SH-SY5Y (cell line): ENCODE measurements around the gene BMP2K.

ENCODE experiments used
- GATA2 ChIP-seq: IDR thresholded peaks from 2 replicates; pipeline ENCODE4 v1.6.1; 2011; ENCODE audit warnings: mild to moderate bottlenecking, low read depth, low read length
- GATA3 ChIP-seq: IDR thresholded peaks from 2 replicates; pipeline ENCODE4 v1.6.1; 2011; ENCODE audit warnings: low read depth, mild to moderate bottlenecking, low read length, moderate library complexity

The BMP2K gene

GRCh38 chr4:78862314-78862737 is 86.2 kb downstream of the BMP2K start:
- TF ChIP-seq GATA2 (no peak), GATA3 (no peak)

- no peak for TF ChIP-seq GATA2
- no peak for TF ChIP-seq GATA3
Measured at GRCh38 chr4:78863254-78863869, 87.2 kb downstream of the BMP2K start.

GRCh38 chr4:78863991-78864390 is 87.8 kb downstream of the BMP2K start:
- TF ChIP-seq GATA2 (no peak), GATA3 (no peak)

- TF ChIP-seq GATA3 (no peak), GATA2 (no peak)
Measured at GRCh38 chr4:78864405-78865024, 88.4 kb downstream of the BMP2K start.

- no peak for TF ChIP-seq GATA3
- TF ChIP-seq GATA2: no peak
Measured at GRCh38 chr4:78865451-78865850, 89.3 kb downstream of the BMP2K start.

- TF ChIP-seq GATA2 (no peak), GATA3 (no peak)
Measured at GRCh38 chr4:78870056-78870455, 93.9 kb downstream of the BMP2K start.

- TF ChIP-seq GATA3 (no peak), GATA2 (no peak)
Measured at GRCh38 chr4:78876568-78877320, 100.6 kb downstream of the BMP2K start.

- no peak for TF ChIP-seq GATA2
- no peak for TF ChIP-seq GATA3
Measured at GRCh38 chr4:78878031-78878430, 101.9 kb downstream of the BMP2K start.

GRCh38 chr4:78880874-78881492 is 104.8 kb downstream of the BMP2K start:
- TF ChIP-seq GATA3 (no peak), GATA2 (no peak)

GRCh38 chr4:78885598-78885997 is 109.4 kb downstream of the BMP2K start:
- TF ChIP-seq GATA3 (no peak), GATA2 (no peak)

GRCh38 chr4:78889955-78890354 is 113.8 kb downstream of the BMP2K start:
- TF ChIP-seq GATA3 (no peak), GATA2 (no peak)

GRCh38 chr4:78899302-78899701 is 123.2 kb downstream of the BMP2K start:
- TF ChIP-seq GATA3 (no peak), GATA2 (no peak)

- no peak for TF ChIP-seq GATA3
Measured at GRCh38 chr4:78901882-78902281, 125.7 kb downstream of the BMP2K start.

GRCh38 chr4:78902298-78902697 is 126.1 kb downstream of the BMP2K start:
- TF ChIP-seq GATA3 (no peak), GATA2 (no peak)
